ENCODE data around the gene GCLC. TPM values are rescaled to one million over a fixed set of nuclear protein-coding genes. Genes with fewer than 3 reads are reported as not detected.

Gene GCLC
- total and polyA plus RNA-seq, 9 of the 15 experiments (the other 6 are each of a cell fraction or from before 2014, with no cell fraction given), result 3.9 to 20.0 (median 9.4) TPM

DNA sequence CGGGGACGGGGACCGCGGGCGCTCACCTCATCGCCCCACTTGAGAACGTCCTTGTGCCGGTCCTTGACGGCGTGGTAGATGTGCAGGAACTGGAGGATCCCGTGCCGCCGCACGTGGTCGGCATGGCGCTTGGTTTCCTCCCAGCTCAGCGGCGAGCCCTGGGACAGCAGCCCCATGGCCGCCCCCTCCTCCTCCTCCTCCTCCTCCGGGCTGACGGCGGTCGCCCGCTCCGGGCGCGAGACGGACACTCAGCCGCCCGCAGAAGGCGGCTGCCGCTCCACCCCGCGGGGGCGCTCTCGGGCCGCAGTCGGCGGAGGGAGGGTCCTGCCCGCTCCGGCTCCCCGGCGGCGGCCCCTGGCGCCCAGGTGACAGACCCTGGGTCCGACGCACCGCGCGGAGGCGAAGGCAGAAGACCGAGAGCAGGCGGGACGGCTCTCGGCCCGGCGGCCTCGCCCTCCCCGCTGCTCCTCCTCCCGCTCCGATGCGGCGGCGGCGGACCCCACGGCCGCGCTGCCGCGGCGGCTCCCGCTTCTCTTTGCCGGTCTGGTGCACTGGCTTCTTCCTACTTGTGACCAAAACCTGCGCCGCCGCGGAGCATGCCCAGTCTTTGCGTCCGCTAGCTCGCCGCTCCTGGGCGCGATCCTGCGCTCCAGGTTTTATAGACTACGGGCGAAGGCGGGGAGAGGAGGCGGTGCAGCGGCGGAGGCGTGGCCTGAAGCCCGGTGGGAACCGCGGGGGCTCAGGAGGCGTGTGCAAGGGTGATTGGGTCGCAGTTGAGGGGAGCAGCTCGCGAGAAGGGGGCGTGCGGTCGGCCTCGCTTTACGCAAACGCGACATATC lies at the start of gene GCLC (continued):
- TF ChIP-seq HMG20A (CRISPR knock-in tag; conservative IDR thresholded peaks at IDR 0.05) (no peak), OTX1 (CRISPR knock-in tag; IDR thresholded peaks at IDR 0.05) (no peak), MXI1 (IDR thresholded peaks at IDR 0.05; ENCODE audit: low read depth, low read length) (peak; percentile 54; the same call in 1 of the 2 replicates), SMAD4 (CRISPR knock-in tag; conservative IDR thresholded peaks at IDR 0.05) (peak; percentile 90), NFE2 (IDR thresholded peaks at IDR 0.05; ENCODE audit: low read depth) (peak; percentile 19; the same call in 1 of the 2 replicates), PURB (CRISPR knock-in tag; IDR thresholded peaks at IDR 0.05; ENCODE audit: low read depth) (no peak), ZNF584 (CRISPR knock-in tag; IDR thresholded peaks at IDR 0.05; ENCODE audit: low read depth) (no peak), ZNF699 (CRISPR knock-in tag; IDR thresholded peaks at IDR 0.05; ENCODE audit: insufficient replicate concordance) (no peak), TAL1 (IDR thresholded peaks at IDR 0.05) (no peak), CEBPG (CRISPR knock-in tag; IDR thresholded peaks at IDR 0.05) (0 out of 2 replicates have a peak, but pooled peaks have one; percentile 13), CEBPG (tag; conservative IDR thresholded peaks at IDR 0.05 in 1 of 2, IDR thresholded peaks at IDR 0.05 in 1 of 2) (no peak), ZNF561 (CRISPR knock-in tag; conservative IDR thresholded peaks at IDR 0.05) (no peak), ZNF282 (CRISPR knock-in tag; IDR thresholded peaks at IDR 0.05) (peak; percentile 78; the same call in 1 of the 2 replicates), HCFC1 (IDR thresholded peaks at IDR 0.05; ENCODE audit: low read depth, low read length) (peak; percentile 68)
- TF ChIP-seq, protein P1, sequence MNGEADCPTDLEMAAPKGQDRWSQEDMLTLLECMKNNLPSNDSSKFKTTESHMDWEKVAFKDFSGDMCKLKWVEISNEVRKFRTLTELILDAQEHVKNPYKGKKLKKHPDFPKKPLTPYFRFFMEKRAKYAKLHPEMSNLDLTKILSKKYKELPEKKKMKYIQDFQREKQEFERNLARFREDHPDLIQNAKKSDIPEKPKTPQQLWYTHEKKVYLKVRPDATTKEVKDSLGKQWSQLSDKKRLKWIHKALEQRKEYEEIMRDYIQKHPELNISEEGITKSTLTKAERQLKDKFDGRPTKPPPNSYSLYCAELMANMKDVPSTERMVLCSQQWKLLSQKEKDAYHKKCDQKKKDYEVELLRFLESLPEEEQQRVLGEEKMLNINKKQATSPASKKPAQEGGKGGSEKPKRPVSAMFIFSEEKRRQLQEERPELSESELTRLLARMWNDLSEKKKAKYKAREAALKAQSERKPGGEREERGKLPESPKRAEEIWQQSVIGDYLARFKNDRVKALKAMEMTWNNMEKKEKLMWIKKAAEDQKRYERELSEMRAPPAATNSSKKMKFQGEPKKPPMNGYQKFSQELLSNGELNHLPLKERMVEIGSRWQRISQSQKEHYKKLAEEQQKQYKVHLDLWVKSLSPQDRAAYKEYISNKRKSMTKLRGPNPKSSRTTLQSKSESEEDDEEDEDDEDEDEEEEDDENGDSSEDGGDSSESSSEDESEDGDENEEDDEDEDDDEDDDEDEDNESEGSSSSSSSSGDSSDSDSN (IDR thresholded peaks at IDR 0.05; ENCODE audit: borderline replicate concordance in 1 of 2, low read depth in 2 of 2, low read length in 2 of 2), result peak; percentile 48 to 69; a peak in 2 of 4 replicates
- TF ChIP-seq, protein P2, sequence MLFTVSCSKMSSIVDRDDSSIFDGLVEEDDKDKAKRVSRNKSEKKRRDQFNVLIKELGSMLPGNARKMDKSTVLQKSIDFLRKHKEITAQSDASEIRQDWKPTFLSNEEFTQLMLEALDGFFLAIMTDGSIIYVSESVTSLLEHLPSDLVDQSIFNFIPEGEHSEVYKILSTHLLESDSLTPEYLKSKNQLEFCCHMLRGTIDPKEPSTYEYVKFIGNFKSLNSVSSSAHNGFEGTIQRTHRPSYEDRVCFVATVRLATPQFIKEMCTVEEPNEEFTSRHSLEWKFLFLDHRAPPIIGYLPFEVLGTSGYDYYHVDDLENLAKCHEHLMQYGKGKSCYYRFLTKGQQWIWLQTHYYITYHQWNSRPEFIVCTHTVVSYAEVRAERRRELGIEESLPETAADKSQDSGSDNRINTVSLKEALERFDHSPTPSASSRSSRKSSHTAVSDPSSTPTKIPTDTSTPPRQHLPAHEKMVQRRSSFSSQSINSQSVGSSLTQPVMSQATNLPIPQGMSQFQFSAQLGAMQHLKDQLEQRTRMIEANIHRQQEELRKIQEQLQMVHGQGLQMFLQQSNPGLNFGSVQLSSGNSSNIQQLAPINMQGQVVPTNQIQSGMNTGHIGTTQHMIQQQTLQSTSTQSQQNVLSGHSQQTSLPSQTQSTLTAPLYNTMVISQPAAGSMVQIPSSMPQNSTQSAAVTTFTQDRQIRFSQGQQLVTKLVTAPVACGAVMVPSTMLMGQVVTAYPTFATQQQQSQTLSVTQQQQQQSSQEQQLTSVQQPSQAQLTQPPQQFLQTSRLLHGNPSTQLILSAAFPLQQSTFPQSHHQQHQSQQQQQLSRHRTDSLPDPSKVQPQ (CRISPR knock-in tag; IDR thresholded peaks at IDR 0.05; ENCODE audit: borderline replicate concordance), result no peak
- TF ChIP-seq, protein P3, sequence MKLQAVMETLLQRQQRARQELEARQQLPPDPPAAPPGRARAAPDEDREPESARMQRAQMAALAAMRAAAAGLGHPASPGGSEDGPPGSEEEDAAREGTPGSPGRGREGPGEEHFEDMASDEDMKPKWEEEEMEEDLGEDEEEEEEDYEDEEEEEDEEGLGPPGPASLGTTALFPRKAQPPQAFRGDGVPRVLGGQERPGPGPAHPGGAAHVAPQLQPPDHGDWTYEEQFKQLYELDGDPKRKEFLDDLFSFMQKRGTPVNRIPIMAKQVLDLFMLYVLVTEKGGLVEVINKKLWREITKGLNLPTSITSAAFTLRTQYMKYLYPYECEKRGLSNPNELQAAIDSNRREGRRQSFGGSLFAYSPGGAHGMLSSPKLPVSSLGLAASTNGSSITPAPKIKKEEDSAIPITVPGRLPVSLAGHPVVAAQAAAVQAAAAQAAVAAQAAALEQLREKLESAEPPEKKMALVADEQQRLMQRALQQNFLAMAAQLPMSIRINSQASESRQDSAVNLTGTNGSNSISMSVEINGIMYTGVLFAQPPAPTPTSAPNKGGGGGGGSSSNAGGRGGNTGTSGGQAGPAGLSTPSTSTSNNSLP (IDR thresholded peaks at IDR 0.05; ENCODE audit: borderline replicate concordance, low read depth, low read length), result 0 out of 2 replicates have a peak, but pooled peaks have one; percentile 22
- TF ChIP-seq, protein P4, sequence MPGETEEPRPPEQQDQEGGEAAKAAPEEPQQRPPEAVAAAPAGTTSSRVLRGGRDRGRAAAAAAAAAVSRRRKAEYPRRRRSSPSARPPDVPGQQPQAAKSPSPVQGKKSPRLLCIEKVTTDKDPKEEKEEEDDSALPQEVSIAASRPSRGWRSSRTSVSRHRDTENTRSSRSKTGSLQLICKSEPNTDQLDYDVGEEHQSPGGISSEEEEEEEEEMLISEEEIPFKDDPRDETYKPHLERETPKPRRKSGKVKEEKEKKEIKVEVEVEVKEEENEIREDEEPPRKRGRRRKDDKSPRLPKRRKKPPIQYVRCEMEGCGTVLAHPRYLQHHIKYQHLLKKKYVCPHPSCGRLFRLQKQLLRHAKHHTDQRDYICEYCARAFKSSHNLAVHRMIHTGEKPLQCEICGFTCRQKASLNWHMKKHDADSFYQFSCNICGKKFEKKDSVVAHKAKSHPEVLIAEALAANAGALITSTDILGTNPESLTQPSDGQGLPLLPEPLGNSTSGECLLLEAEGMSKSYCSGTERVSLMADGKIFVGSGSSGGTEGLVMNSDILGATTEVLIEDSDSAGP (CRISPR knock-in tag; IDR thresholded peaks at IDR 0.05), result peak; percentile 76

Data from K562 (cell line).